Fibroblast of villous mesenchyme (primary cell): ENCODE data around the gene IFT80. TPM values are rescaled to one million over a fixed set of nuclear protein-coding genes. Genes with fewer than 3 reads are reported as not detected.

Experiments used
- DNase-seq: peaks from one replicate; pipeline ENCODE4 v3.0.0-alpha.2; 2010; ENCODE audit warnings: low read depth
- H3K4me3 ChIP-seq: 2 replicates; pipeline ENCODE4 v1.5.1; 2011; ENCODE audit warnings: low read depth, mild to moderate bottlenecking, low read length
- total RNA-seq: library from RNA; depleted of rRNA; stranded (reverse); fragments of >200 nt; gene quantifications from 2 replicates; pipeline ENCODE4 v1.2.3, GENCODE V29; 2012
- TF ChIP-seq, protein P1 (sequence below): IDR thresholded peaks from 2 replicates; pipeline ENCODE4 v1.5.1; 2012; ENCODE audit warnings: low read depth, mild to moderate bottlenecking, low read length; ENCODE audit not compliant: insufficient read depth

The IFT80 gene
- total RNA-seq, result 39.0 and 47.9 TPM in 2 replicates

GRCh38 chr3:160399125-160400029 lies at the start of gene IFT80, which contains the start of gene SMC4:
Gene IFT80 (minus strand): TSS chr3:160399225. CDS start chr3:160384600, 14,625 bp downstream.
Gene SMC4 (plus strand): TSS chr3:160399650. CDS start chr3:160400827, 1,177 bp downstream.
- peak; percentile 98 for DNase-seq
- peak within 1 kb of the TSS; percentile 97 for H3K4me3 ChIP-seq
- TF ChIP-seq, protein P1, sequence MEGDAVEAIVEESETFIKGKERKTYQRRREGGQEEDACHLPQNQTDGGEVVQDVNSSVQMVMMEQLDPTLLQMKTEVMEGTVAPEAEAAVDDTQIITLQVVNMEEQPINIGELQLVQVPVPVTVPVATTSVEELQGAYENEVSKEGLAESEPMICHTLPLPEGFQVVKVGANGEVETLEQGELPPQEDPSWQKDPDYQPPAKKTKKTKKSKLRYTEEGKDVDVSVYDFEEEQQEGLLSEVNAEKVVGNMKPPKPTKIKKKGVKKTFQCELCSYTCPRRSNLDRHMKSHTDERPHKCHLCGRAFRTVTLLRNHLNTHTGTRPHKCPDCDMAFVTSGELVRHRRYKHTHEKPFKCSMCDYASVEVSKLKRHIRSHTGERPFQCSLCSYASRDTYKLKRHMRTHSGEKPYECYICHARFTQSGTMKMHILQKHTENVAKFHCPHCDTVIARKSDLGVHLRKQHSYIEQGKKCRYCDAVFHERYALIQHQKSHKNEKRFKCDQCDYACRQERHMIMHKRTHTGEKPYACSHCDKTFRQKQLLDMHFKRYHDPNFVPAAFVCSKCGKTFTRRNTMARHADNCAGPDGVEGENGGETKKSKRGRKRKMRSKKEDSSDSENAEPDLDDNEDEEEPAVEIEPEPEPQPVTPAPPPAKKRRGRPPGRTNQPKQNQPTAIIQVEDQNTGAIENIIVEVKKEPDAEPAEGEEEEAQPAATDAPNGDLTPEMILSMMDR, result no peak

DNA sequence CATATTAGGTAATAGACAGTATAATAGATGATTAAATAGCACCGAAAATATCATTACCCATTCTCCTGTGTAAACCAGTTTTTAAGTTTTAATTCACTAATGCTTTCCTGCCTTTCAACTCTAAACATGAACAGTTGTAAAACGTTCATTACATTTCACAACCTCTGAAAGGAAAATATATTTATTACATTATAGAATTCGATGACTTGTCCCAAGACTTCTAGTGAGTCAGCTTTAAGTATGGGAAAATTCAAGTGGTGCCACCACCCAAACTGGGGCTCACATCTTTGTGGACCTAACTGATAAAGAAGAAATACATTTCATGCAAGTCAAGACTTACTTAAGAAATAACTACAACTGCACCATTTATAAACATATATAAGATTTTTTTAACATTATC lies 48.5 kb upstream of the IFT80 start:
- peak; percentile 51 for DNase-seq

GRCh38 chr3:160446522-160447056 lies 47.6 kb upstream of the IFT80 start:
- no peak overlapping the region for H3K4me3 ChIP-seq
- TF ChIP-seq, protein P1, result no peak
- no peak for DNase-seq

More for the DNA sequence above, 48.5 kb upstream of the IFT80 start:
- TF ChIP-seq, protein P1, result no peak
- peak overlapping the region; percentile 80 for H3K4me3 ChIP-seq

DNA sequence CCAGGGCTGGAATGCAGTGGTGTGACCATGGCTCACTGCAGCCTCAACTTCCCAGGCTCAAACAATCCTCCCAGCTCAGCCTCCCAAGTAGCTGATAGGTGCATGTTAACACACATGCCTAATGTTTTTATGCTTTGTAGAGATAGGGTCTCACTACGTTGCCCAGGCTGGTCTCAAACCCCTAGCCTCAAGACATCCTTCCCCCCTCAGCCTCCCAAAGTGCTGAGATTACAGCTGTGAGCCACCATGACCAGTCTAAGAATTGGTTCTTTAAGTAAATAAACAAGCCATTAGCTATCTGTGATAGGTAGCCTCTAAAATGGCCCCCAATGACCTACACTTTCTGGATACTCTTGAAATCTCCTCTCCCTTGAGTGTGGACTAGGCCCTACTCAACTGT lies 46.8 kb upstream of the IFT80 start:
- no peak for DNase-seq
- no peak overlapping the region for H3K4me3 ChIP-seq
- TF ChIP-seq, protein P1, result no peak

GRCh38 chr3:160444411-160444810 lies 45.4 kb upstream of the IFT80 start:
- TF ChIP-seq, protein P1, result no peak
- DNase-seq, result no peak
- no peak overlapping the region for H3K4me3 ChIP-seq

- TF ChIP-seq, protein P1, result no peak
- H3K4me3 ChIP-seq, result no peak overlapping the region
- DNase-seq, result peak; percentile 28
Measured at GRCh38 chr3:160440687-160441086, 41.7 kb upstream of the IFT80 start.
